ENCODE measurements around the gene USP19. TPM values are rescaled to one million over a fixed set of nuclear protein-coding genes. Genes with fewer than 3 reads are reported as not detected.

Gene USP19
- total RNA-seq, 1 experiment from 2014 or later = 73.3 TPM

DNA sequence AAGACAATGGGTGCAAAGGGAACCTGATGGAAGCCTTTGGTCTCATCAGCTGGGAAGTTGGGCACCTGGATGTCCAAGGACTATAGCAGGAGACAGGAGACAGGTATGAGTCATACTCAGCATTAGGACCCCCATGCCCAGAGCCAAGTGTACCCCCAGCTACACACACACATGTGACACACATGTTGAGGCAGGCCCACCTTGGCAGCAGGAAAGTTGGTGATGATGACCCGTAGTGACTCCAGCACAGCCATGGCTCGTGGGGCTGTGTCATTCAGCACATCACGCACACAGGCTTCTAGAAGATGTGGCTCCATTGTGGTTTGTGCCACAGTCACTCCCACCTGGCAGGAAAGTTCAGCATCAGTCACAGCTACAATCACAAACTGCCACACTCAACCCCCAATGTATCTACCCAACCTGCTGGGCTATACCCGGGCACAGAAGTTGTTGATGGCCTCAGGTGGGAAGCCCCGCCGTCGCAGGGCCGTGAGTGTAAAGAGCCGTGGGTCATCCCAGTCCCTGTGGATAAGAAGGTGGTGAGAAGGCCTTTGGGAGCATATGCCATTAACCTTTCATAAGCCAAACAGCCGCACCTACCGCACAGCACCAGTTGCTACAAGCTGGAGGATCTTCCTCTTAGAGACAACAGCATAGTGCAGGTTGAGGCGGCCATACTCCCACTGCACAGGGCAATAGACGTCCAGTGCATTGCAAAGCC is 21.6 kb downstream of the USP19 start:
- CTCF ChIA-PET = no interaction called here
- no peak for ATAC-seq
- Mint-ChIP-seq H3K27ac (no peak overlapping the region), H3K4me3 (no peak overlapping the region), H3K9me3 (no peaks in the 10 kb centered on the region), H3K27me3 (ENCODE audit: low read depth) (no peaks in the 10 kb centered on the region), H3K4me1 (peaks cover 8% of the 10 kb centered on the region; the same call in 1 of the 2 replicates), H3K36me3 (peaks cover 61% of the 10 kb centered on the region)
- DNase-seq (ENCODE audit: low spot score) = no peak
- TF ChIP-seq NFE2L1 (CRISPR knock-in tag; IDR thresholded peaks at IDR 0.05) (no peak), FOXK1 (CRISPR knock-in tag; IDR thresholded peaks at IDR 0.05) (no peak), NFATC4 (CRISPR knock-in tag; IDR thresholded peaks at IDR 0.05) (no peak), TCF7 (CRISPR knock-in tag; IDR thresholded peaks at IDR 0.05; ENCODE audit: low read depth) (no peak)
- TF ChIP-seq, protein P1, sequence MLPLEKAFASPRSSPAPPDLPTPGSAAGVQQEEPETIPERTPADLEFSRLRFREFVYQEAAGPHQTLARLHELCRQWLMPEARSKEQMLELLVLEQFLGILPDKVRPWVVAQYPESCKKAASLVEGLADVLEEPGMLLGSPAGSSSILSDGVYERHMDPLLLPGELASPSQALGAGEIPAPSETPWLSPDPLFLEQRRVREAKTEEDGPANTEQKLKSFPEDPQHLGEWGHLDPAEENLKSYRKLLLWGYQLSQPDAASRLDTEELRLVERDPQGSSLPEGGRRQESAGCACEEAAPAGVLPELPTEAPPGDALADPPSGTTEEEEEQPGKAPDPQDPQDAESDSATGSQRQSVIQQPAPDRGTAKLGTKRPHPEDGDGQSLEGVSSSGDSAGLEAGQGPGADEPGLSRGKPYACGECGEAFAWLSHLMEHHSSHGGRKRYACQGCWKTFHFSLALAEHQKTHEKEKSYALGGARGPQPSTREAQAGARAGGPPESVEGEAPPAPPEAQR (CRISPR knock-in tag; IDR thresholded peaks at IDR 0.05) = no peak
- POLR2A ChIA-PET = no interaction called here

DNA sequence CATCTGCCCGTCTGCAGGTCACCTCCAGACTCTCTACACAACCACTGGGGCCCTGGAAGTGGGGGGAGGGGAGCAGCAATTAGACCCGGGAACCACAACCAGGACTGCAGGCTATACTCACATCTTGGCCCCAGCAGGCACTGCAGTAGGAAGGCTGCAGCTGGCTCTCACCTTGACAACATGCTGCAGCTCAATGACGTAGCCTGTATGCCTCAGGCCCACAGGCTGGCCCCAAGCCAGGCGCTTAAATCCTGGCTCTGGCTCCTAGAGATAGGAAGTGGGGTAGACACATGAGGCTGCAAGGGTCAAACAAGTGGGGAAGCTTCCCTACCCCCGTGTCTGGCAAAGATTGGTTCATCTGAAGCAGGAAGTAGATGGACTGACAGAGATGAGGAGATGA is 22.2 kb downstream of the USP19 start:
- ATAC-seq (no peak), DNase-seq (ENCODE audit: low spot score) (no peak)
- ChIA-PET CTCF (no interaction called here), POLR2A (no interaction called here)
- Mint-ChIP-seq H3K4me1 (peaks cover 2% of the 10 kb centered on the region; the same call in 1 of the 2 replicates), H3K27me3 (ENCODE audit: low read depth) (no peaks in the 10 kb centered on the region), H3K4me3 (no peak overlapping the region), H3K36me3 (peaks cover 56% of the 10 kb centered on the region), H3K9me3 (no peaks in the 10 kb centered on the region), H3K27ac (no peak overlapping the region)
- TF ChIP-seq NR2C2 (CRISPR knock-in tag; IDR thresholded peaks at IDR 0.05) (no peak), ZNF263 (CRISPR knock-in tag; IDR thresholded peaks at IDR 0.05; ENCODE audit: low read depth) (no peak), ETV6 (CRISPR knock-in tag; IDR thresholded peaks at IDR 0.05) (no peak), SMAD3 (CRISPR knock-in tag; IDR thresholded peaks at IDR 0.05; ENCODE audit: borderline replicate concordance) (no peak), MYBL2 (CRISPR knock-in tag; IDR thresholded peaks at IDR 0.05) (no peak), EMX1 (CRISPR knock-in tag; IDR thresholded peaks at IDR 0.05) (no peak), MXD4 (CRISPR knock-in tag; IDR thresholded peaks at IDR 0.05; ENCODE audit: borderline replicate concordance) (no peak), NR1H2 (CRISPR knock-in tag; IDR thresholded peaks at IDR 0.05) (no peak), IRF2 (CRISPR knock-in tag; IDR thresholded peaks at IDR 0.05; ENCODE audit: borderline replicate concordance, low read depth) (no peak), ZNF396 (CRISPR knock-in tag; IDR thresholded peaks at IDR 0.05; ENCODE audit: borderline replicate concordance) (no peak), GRHL2 (CRISPR knock-in tag; IDR thresholded peaks at IDR 0.05; ENCODE audit: insufficient replicate concordance, severe bottlenecking) (no peak), ZNF121 (CRISPR knock-in tag; IDR thresholded peaks at IDR 0.05) (no peak), ZNF671 (CRISPR knock-in tag; IDR thresholded peaks at IDR 0.05) (no peak)
- TF ChIP-seq, protein P2, sequence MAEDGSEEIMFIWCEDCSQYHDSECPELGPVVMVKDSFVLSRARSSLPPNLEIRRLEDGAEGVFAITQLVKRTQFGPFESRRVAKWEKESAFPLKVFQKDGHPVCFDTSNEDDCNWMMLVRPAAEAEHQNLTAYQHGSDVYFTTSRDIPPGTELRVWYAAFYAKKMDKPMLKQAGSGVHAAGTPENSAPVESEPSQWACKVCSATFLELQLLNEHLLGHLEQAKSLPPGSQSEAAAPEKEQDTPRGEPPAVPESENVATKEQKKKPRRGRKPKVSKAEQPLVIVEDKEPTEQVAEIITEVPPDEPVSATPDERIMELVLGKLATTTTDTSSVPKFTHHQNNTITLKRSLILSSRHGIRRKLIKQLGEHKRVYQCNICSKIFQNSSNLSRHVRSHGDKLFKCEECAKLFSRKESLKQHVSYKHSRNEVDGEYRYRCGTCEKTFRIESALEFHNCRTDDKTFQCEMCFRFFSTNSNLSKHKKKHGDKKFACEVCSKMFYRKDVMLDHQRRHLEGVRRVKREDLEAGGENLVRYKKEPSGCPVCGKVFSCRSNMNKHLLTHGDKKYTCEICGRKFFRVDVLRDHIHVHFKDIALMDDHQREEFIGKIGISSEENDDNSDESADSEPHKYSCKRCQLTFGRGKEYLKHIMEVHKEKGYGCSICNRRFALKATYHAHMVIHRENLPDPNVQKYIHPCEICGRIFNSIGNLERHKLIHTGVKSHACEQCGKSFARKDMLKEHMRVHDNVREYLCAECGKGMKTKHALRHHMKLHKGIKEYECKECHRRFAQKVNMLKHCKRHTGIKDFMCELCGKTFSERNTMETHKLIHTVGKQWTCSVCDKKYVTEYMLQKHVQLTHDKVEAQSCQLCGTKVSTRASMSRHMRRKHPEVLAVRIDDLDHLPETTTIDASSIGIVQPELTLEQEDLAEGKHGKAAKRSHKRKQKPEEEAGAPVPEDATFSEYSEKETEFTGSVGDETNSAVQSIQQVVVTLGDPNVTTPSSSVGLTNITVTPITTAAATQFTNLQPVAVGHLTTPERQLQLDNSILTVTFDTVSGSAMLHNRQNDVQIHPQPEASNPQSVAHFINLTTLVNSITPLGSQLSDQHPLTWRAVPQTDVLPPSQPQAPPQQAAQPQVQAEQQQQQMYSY (CRISPR knock-in tag; IDR thresholded peaks at IDR 0.05) = no peak
- TF ChIP-seq, protein P3, sequence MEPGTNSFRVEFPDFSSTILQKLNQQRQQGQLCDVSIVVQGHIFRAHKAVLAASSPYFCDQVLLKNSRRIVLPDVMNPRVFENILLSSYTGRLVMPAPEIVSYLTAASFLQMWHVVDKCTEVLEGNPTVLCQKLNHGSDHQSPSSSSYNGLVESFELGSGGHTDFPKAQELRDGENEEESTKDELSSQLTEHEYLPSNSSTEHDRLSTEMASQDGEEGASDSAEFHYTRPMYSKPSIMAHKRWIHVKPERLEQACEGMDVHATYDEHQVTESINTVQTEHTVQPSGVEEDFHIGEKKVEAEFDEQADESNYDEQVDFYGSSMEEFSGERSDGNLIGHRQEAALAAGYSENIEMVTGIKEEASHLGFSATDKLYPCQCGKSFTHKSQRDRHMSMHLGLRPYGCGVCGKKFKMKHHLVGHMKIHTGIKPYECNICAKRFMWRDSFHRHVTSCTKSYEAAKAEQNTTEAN (CRISPR knock-in tag; IDR thresholded peaks at IDR 0.05) = no peak
- TF ChIP-seq, protein P4, sequence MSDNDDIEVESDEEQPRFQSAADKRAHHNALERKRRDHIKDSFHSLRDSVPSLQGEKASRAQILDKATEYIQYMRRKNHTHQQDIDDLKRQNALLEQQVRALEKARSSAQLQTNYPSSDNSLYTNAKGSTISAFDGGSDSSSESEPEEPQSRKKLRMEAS (CRISPR knock-in tag; IDR thresholded peaks at IDR 0.05) = no peak
- TF ChIP-seq, protein P5, sequence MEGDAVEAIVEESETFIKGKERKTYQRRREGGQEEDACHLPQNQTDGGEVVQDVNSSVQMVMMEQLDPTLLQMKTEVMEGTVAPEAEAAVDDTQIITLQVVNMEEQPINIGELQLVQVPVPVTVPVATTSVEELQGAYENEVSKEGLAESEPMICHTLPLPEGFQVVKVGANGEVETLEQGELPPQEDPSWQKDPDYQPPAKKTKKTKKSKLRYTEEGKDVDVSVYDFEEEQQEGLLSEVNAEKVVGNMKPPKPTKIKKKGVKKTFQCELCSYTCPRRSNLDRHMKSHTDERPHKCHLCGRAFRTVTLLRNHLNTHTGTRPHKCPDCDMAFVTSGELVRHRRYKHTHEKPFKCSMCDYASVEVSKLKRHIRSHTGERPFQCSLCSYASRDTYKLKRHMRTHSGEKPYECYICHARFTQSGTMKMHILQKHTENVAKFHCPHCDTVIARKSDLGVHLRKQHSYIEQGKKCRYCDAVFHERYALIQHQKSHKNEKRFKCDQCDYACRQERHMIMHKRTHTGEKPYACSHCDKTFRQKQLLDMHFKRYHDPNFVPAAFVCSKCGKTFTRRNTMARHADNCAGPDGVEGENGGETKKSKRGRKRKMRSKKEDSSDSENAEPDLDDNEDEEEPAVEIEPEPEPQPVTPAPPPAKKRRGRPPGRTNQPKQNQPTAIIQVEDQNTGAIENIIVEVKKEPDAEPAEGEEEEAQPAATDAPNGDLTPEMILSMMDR (IDR thresholded peaks at IDR 0.05) = no peak
- TF ChIP-seq, protein P6, sequence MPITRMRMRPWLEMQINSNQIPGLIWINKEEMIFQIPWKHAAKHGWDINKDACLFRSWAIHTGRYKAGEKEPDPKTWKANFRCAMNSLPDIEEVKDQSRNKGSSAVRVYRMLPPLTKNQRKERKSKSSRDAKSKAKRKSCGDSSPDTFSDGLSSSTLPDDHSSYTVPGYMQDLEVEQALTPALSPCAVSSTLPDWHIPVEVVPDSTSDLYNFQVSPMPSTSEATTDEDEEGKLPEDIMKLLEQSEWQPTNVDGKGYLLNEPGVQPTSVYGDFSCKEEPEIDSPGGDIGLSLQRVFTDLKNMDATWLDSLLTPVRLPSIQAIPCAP (CRISPR knock-in tag; IDR thresholded peaks at IDR 0.05) = no peak
